Stimulated activated CD4-positive, alpha-beta T cell treated with anti-CD3 and anti-CD28 coated beads, Interleukin-15, amount 100 ng/mL, for 24 hours (primary cell): ENCODE data around the gene TMEM74B.
"Not testable (repeated sequence)": the region's sequence is repeated elsewhere in the genome, so short reads cannot be mapped to it uniquely, and the experiment has no call there.

Source experiments
- DNase-seq: peaks from one replicate; pipeline ENCODE4 v3.0.0-alpha.2; 2020

TMEM74B gene

GRCh38 chr20:1177680-1178079 is 7.1 kb downstream of the TMEM74B start:
- DNase-seq, result no peak

GRCh38 chr20:1174787-1175186 is 10.0 kb downstream of the TMEM74B start:
- DNase-seq, result no peak

GRCh38 chr20:1173698-1174097 is 11.1 kb downstream of the TMEM74B start:
- no peak for DNase-seq

GRCh38 chr20:1171461-1172093 is 13.2 kb downstream of the TMEM74B start:
- DNase-seq, result peak; percentile 26

- no peak for DNase-seq
Measured at GRCh38 chr20:1169224-1169623, 15.6 kb downstream of the TMEM74B start.

- DNase-seq, result no peak
Measured at GRCh38 chr20:1166948-1167720, 17.6 kb downstream of the TMEM74B start.

- no peak for DNase-seq
Measured at GRCh38 chr20:1165941-1166340, 18.8 kb downstream of the TMEM74B start.

- no peak for DNase-seq
Measured at GRCh38 chr20:1165521-1165920, 19.3 kb downstream of the TMEM74B start.

- no peak for DNase-seq
Measured at GRCh38 chr20:1164871-1165270, 19.9 kb downstream of the TMEM74B start.

GRCh38 chr20:1163653-1164052 is 21.1 kb downstream of the TMEM74B start:
- DNase-seq, result no peak

GRCh38 chr20:1163105-1163504 is 21.7 kb downstream of the TMEM74B start:
- no peak for DNase-seq

- DNase-seq, result no peak
Measured at GRCh38 chr20:1160991-1161390, 23.8 kb downstream of the TMEM74B start.

- no peak for DNase-seq
Measured at GRCh38 chr20:1160496-1160895, 24.3 kb downstream of the TMEM74B start.

GRCh38 chr20:1155342-1155741 is 29.4 kb downstream of the TMEM74B start:
- DNase-seq, result no peak

GRCh38 chr20:1154691-1155090 is 30.1 kb downstream of the TMEM74B start:
- no peak for DNase-seq

- no peak for DNase-seq
Measured at GRCh38 chr20:1154226-1154625, 30.6 kb downstream of the TMEM74B start.

- DNase-seq, result no peak
Measured at GRCh38 chr20:1150968-1151367, 33.8 kb downstream of the TMEM74B start.

GRCh38 chr20:1150218-1150617 is 34.6 kb downstream of the TMEM74B start:
- peak; percentile 21 for DNase-seq

GRCh38 chr20:1149812-1150211 is 35.0 kb downstream of the TMEM74B start:
- not testable (repeated sequence) for DNase-seq

GRCh38 chr20:1146957-1147356 is 37.8 kb downstream of the TMEM74B start:
- DNase-seq, result no peak

- no peak for DNase-seq
Measured at GRCh38 chr20:1144401-1145172, 40.2 kb downstream of the TMEM74B start.

- DNase-seq, result no peak
Measured at GRCh38 chr20:1137236-1137635, 47.5 kb downstream of the TMEM74B start.

GRCh38 chr20:1134836-1135235 is 49.9 kb downstream of the TMEM74B start:
- DNase-seq, result no peak

- no peak for DNase-seq
Measured at GRCh38 chr20:1134355-1134754, 50.4 kb downstream of the TMEM74B start.
